PC-9 (cell line): ENCODE measurements around the gene BFSP2. TPM values are rescaled to one million over a fixed set of nuclear protein-coding genes. Genes with fewer than 3 reads are reported as not detected.

ENCODE experiments used
- BruUV-seq: library from RNA; stranded (reverse); fragments of 400-500 nt; replicated peaks from 2 replicates; lab custom pipeline; 2021; lab: Mats Ljungman, UMichigan
- CTCF ChIA-PET: fragments of 300-600 bp; sonication (Branson Sonifier 250); formaldehyde crosslinking; loops from one replicate; lab custom pipeline; 2022; ENCODE audit warnings: antibody characterized with exemption; lab: Charles Lee
- POLR2A ChIA-PET: fragments of 300-600 bp; sonication (Branson Sonifier 250); formaldehyde crosslinking; loops from one replicate; lab custom pipeline; 2022; ENCODE audit warnings: antibody characterized with exemption; ENCODE audit not compliant: unreplicated experiment; lab: Charles Lee
- DNase-seq, 2 experiments: peaks; one replicate each; pipeline versions ENCODE4 v3.0.0 to v3.0.0-alpha.2; 2015 to 2022; ENCODE audit warnings: mixed read lengths in 1 of 2
- H2AFZ ChIP-seq: fragments of 200-600 bp; sonication (generic); 2 replicates; pipeline ENCODE4 v1.8.1; 2017; ENCODE audit warnings: antibody characterized with exemption
- H3F3A ChIP-seq: fragments of 200-600 bp; sonication (generic); 2 replicates; pipeline ENCODE4 v1.8.1; 2017; ENCODE audit warnings: antibody characterized with exemption, mild to moderate bottlenecking, low read depth; ENCODE audit not compliant: insufficient read depth
- H3K27ac ChIP-seq: fragments of 200-600 bp; sonication (generic); 2 replicates; pipeline ENCODE4 v1.6.1; 2016; ENCODE audit warnings: mixed run types
- H3K27me3 ChIP-seq: fragments of 200-600 bp; sonication (generic); 2 replicates; pipeline ENCODE4 v1.6.1; 2016; ENCODE audit warnings: low read depth, mixed run types; ENCODE audit not compliant: insufficient read depth
- H3K36me3 ChIP-seq: fragments of 200-600 bp; sonication (generic); 2 replicates; pipeline ENCODE4 v1.6.1; 2016; ENCODE audit warnings: low read depth, mixed run types
- H3K4me1 ChIP-seq: fragments of 200-600 bp; sonication (generic); replicated peaks from 2 replicates; pipeline ENCODE4 v1.6.1; 2016; ENCODE audit warnings: mixed run types; ENCODE audit not compliant: insufficient read depth
- H3K4me2 ChIP-seq: fragments of 200-600 bp; sonication (generic); 2 replicates; pipeline ENCODE4 v1.6.1; 2017; ENCODE audit warnings: mixed run types
- H3K4me3 ChIP-seq: fragments of 200-600 bp; sonication (generic); 2 replicates; pipeline ENCODE4 v1.6.1; 2016; ENCODE audit warnings: mixed run types
- H3K79me2 ChIP-seq: fragments of 200-600 bp; sonication (generic); 2 replicates; pipeline ENCODE4 v1.6.1; 2017; ENCODE audit warnings: low read depth, mixed run types
- H3K9me2 ChIP-seq: fragments of 200-600 bp; sonication (generic); 2 replicates; pipeline ENCODE4 v1.8.1; 2017; ENCODE audit warnings: mild to moderate bottlenecking; ENCODE audit not compliant: insufficient read depth
- H3K9me3 ChIP-seq: fragments of 200-600 bp; sonication (generic); 2 replicates; pipeline ENCODE4 v1.8.1; 2016; ENCODE audit warnings: low read depth; ENCODE audit not compliant: insufficient read depth
- H4K20me1 ChIP-seq: fragments of 200-600 bp; sonication (generic); 2 replicates; pipeline ENCODE4 v1.8.1; 2017; ENCODE audit not compliant: insufficient read depth
- EZH2 ChIP-seq: fragments of 200-600 bp; sonication (generic); IDR thresholded peaks from 2 replicates; pipeline ENCODE4 v1.8.0; 2017; ENCODE audit warnings: antibody characterized with exemption, low read depth
- intact Hi-C: fragments of 100-400 bp; cut with micrococcal nuclease; formaldehyde crosslinking; loops from one replicate; pipeline ENCODE4 v1.10.0; 2022; ENCODE audit not compliant: unreplicated experiment
- total RNA-seq: library from RNA; stranded (reverse); gene quantifications from 2 replicates; pipeline ENCODE4 v1.2.3, GENCODE V29; 2021
- TF ChIP-seq, protein P1 (sequence below): fragments of 200-600 bp; sonication (generic); conservative IDR thresholded peaks from 2 replicates; pipeline ENCODE4 v1.6.1; 2017; ENCODE audit warnings: mixed run types, antibody characterized with exemption, mild to moderate bottlenecking, moderate library complexity

Gene BFSP2
- total RNA-seq, 1 experiment from 2014 or later = not detected

- Histone ChIP-seq H3K27me3 (no peaks in the 10 kb centered on the region), H3K4me3 (no peak overlapping the region), H3K9me3 (peaks cover 2% of the 10 kb centered on the region; the same call in 1 of the 2 replicates), H3K4me1 (peaks cover 15% of the 10 kb centered on the region), H2AFZ (no peak overlapping the region), H4K20me1 (no peaks in the 10 kb centered on the region), H3K79me2 (no peaks in the 10 kb centered on the region), H3K4me2 (peak overlapping the region; percentile 13; the same call in 1 of the 2 replicates), H3K36me3 (no peaks in the 10 kb centered on the region), H3K27ac (no peak overlapping the region), H3K9me2 (no peaks in the 10 kb centered on the region; the same call in 1 of the 2 replicates), H3F3A (0 out of 2 replicates have a peak, but pooled peaks cover 7% of the 10 kb centered on the region)
- CTCF ChIA-PET = interaction anchor here (0.6 to 2.0 kb wide), 8 partner anchors 9 to 161 kb away, joined by 3 to 10 read pairs (median 4); partner anchors contain the start of gene CDV3
- POLR2A ChIA-PET = interaction anchor here (0.6 to 1.4 kb wide), 4 partner anchors 9 to 84 kb away, joined by 7 to 20 read pairs (median 16); partner anchors contain the start of gene CDV3
- intact Hi-C loops = loop anchor here (1.0 to 5.0 kb wide), 3 partner anchors 38 to 85 kb away; no protein-coding TSS in a partner anchor
- DNase-seq = peak; percentile 54 to 63
- TF ChIP-seq, protein P1, sequence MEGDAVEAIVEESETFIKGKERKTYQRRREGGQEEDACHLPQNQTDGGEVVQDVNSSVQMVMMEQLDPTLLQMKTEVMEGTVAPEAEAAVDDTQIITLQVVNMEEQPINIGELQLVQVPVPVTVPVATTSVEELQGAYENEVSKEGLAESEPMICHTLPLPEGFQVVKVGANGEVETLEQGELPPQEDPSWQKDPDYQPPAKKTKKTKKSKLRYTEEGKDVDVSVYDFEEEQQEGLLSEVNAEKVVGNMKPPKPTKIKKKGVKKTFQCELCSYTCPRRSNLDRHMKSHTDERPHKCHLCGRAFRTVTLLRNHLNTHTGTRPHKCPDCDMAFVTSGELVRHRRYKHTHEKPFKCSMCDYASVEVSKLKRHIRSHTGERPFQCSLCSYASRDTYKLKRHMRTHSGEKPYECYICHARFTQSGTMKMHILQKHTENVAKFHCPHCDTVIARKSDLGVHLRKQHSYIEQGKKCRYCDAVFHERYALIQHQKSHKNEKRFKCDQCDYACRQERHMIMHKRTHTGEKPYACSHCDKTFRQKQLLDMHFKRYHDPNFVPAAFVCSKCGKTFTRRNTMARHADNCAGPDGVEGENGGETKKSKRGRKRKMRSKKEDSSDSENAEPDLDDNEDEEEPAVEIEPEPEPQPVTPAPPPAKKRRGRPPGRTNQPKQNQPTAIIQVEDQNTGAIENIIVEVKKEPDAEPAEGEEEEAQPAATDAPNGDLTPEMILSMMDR = no peak
- no peak for TF ChIP-seq EZH2
- BruUV-seq = no TSS peak
Observed at GRCh38 chr3:133488785-133489367, 89.0 kb downstream of the BFSP2 start.

- POLR2A ChIA-PET = interaction anchor here (1.0 to 1.4 kb wide), 3 partner anchors 10 to 84 kb away, joined by 7 to 19 read pairs (median 14); partner anchors contain the start of gene CDV3
- peak overlapping the region; percentile 13; the same call in 1 of the 2 replicates for H3K4me2 ChIP-seq
- peaks cover 15% of the 10 kb centered on the region for H3K4me1 ChIP-seq
- H4K20me1 ChIP-seq = no peaks in the 10 kb centered on the region
- CTCF ChIA-PET = interaction anchor here (0.6 to 2.0 kb wide), 6 partner anchors 9 to 85 kb away, joined by 3 to 10 read pairs (median 6); partner anchors contain the start of gene CDV3
- TF ChIP-seq, protein P1 = no peak
- no peak for TF ChIP-seq EZH2
- H2AFZ ChIP-seq = no peak overlapping the region
- no peaks in the 10 kb centered on the region for H3K36me3 ChIP-seq
- peaks cover 2% of the 10 kb centered on the region; the same call in 1 of the 2 replicates for H3K9me3 ChIP-seq
- H3F3A ChIP-seq = 0 out of 2 replicates have a peak, but pooled peaks cover 6% of the 10 kb centered on the region
- no TSS peak for BruUV-seq
- H3K4me3 ChIP-seq = no peak overlapping the region
- intact Hi-C loops = loop anchor here (1.0 to 5.0 kb wide), 3 partner anchors 38 to 85 kb away; no protein-coding TSS in a partner anchor
- no peak overlapping the region for H3K27ac ChIP-seq
- no peaks in the 10 kb centered on the region; the same call in 1 of the 2 replicates for H3K9me2 ChIP-seq
- H3K27me3 ChIP-seq = no peaks in the 10 kb centered on the region
- H3K79me2 ChIP-seq = no peaks in the 10 kb centered on the region
- no peak for DNase-seq
Observed at GRCh38 chr3:133489466-133490085, 89.7 kb downstream of the BFSP2 start.

GRCh38 chr3:133490468-133491351 is 90.9 kb downstream of the BFSP2 start:
- H2AFZ ChIP-seq = no peak overlapping the region
- TF ChIP-seq, protein P1 = no peak
- no peak for TF ChIP-seq EZH2
- no peaks in the 10 kb centered on the region; the same call in 1 of the 2 replicates for H3K9me2 ChIP-seq
- 0 out of 2 replicates have a peak, but pooled peaks cover 4% of the 10 kb centered on the region for H3F3A ChIP-seq
- H4K20me1 ChIP-seq = no peaks in the 10 kb centered on the region
- CTCF ChIA-PET = no interaction called here
- no peaks in the 10 kb centered on the region; the same call in 1 of the 2 replicates for H3K9me3 ChIP-seq
- no peaks in the 10 kb centered on the region for H3K36me3 ChIP-seq
- H3K27ac ChIP-seq = no peak overlapping the region
- no peak for DNase-seq
- H3K4me3 ChIP-seq = no peak overlapping the region
- H3K4me2 ChIP-seq = no peak overlapping the region
- peaks cover 15% of the 10 kb centered on the region for H3K4me1 ChIP-seq
- H3K79me2 ChIP-seq = no peaks in the 10 kb centered on the region
- POLR2A ChIA-PET = no interaction called here
- intact Hi-C loops = no loop called here
- BruUV-seq = no TSS peak
- H3K27me3 ChIP-seq = no peaks in the 10 kb centered on the region
